H1 (cell line): Measurements from ENCODE around the gene MYOM1. TPM values are rescaled to one million over a fixed set of nuclear protein-coding genes. Genes with fewer than 3 reads are reported as not detected.

Experiments used
- EP300 ChIP-seq, 2 experiments: IDR thresholded peaks; 1 replicate in 1 of 2; 2 replicates in 1 of 2; pipeline ENCODE4 v1.6.1; 2011 to 2012; ENCODE audit warnings: low read depth in 2 of 2, low read length in 2 of 2, mild to moderate bottlenecking in 2 of 2, borderline replicate concordance in 1 of 2, inconsistent platforms in 1 of 2, moderate library complexity in 1 of 2
- FOSL1 ChIP-seq: IDR thresholded peaks from 2 replicates; pipeline ENCODE4 v1.6.1; 2011; ENCODE audit warnings: mild to moderate bottlenecking, low read depth, low read length, moderate library complexity; ENCODE audit not compliant: insufficient read depth
- JUND ChIP-seq: IDR thresholded peaks from 2 replicates; pipeline ENCODE4 v1.6.1; 2011; ENCODE audit warnings: mild to moderate bottlenecking, improper control_type of control experiment, low read length
- SIRT6 ChIP-seq: IDR thresholded peaks from one replicate; pipeline ENCODE4 v1.7.1; 2012; ENCODE audit warnings: low read length, inconsistent platforms
- TBP ChIP-seq: IDR thresholded peaks from 2 replicates; pipeline ENCODE4 v1.6.1; 2011; ENCODE audit warnings: low read depth, low read length, improper control_type of control experiment
- TEAD4 ChIP-seq: IDR thresholded peaks from 2 replicates; pipeline ENCODE4 v1.6.1; 2012; ENCODE audit warnings: low read depth, low read length, inconsistent platforms, mixed read lengths
- polyA plus RNA-seq, 7 experiments: library from polyadenylated mRNA; depleted of rRNA in 3 of 7; stranded (reverse) in 5 of 7; unstranded in 2 of 7; fragments of >200 nt in 5 of 7; fragments of 200-250 nt in 2 of 7; gene quantifications; 1 replicate in 5 of 7; 2 replicates in 1 of 7; 4 replicates in 1 of 7; pipeline versions ENCODE4 v1.2.1 to v1.2.3, GENCODE V29; 2011 to 2013; ENCODE audit warnings: missing spikeins in 2 of 7, mixed read lengths in 2 of 7
- total RNA-seq: library from RNA; stranded (reverse); fragmentation: NEBNext Ultra II Directional; extraction: Animal tissue kit (Norgen Biotek cat#: 25700); gene quantifications from 2 replicates; pipeline ENCODE4 v1.2.1, GENCODE V29; 2021

MYOM1 gene
- total and polyA plus RNA-seq, 2 of the 8 experiments (the other 6 are each of a cell fraction or from before 2014, with no cell fraction given) = 0.06 to 0.32 TPM

DNA sequence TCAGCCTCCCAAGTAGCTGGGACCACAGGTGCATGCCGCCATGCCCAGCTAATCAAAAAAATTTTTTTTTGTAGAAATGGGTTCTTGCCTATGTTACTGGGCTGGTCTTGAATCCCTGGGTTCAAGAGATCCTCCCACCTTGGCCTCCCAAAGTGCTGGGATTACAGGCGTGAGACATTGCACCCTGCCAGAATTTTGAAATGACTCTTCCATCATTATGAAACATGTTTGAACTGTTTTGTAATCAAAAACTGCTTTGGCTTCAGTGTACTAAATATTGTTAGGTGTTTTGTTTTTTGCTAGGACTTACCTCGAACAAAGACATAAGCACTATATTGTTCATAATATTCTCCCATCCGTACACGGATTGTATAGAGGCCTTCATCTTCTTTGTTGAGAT, 55.8 kb downstream of the MYOM1 start (continued):
- TF ChIP-seq EP300 (IDR thresholded peaks at IDR 0.05; ENCODE audit: borderline replicate concordance in 1 of 2, low read depth in 2 of 2, low read length in 2 of 2) = no peak
- no peak for TF ChIP-seq SIRT6
- no peak for TF ChIP-seq FOSL1
- TF ChIP-seq TEAD4 = no peak
- TF ChIP-seq TBP = no peak
- no peak for TF ChIP-seq JUND
